HTR-8/SVneo (cell line): Measurements from ENCODE around the gene TSPAN2.

Experiments used
- DNase-seq: peaks from one replicate; pipeline ENCODE4 v3.0.0; 2011; ENCODE audit warnings: low spot score, mixed read lengths; ENCODE audit not compliant: insufficient read length
- FAIRE-seq: peaks from 2 replicates; lab custom pipeline; 2011; peaks lifted over from hg19 to GRCh38; lab: Jason Lieb, UNC

Gene TSPAN2

DNA sequence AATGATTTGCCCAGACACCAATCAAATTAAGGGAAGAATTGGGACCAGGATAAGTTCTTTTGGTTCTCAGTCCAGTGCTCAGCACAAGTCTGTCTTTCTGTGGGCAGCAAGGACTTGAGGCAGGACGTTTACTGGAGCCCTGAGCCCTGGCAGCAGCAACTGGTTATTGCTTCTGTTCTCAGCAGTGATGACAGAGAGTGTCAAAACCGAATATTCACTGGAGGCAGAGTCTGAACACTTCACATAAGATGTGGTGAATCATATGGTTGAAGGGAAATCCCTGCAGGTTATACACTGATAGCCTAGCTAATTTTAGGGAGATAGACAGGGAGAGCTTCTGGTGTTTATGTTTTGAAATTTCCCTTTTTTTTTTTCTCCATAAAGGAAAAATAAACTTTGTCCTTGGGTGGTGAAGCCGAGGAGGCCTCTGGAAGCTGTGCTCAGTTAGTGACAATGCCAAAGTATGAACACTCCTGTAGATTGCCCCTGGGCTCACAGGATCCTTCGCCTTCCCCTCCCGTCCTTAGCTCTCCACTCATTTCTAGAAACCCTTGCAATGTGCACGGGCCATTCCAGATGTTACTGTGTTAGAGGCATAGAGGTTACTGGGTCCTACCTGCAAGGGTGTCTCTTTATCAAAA is 26.3 kb upstream of the TSPAN2 start:
- DNase-seq (no peak), FAIRE-seq (no peak)

DNA sequence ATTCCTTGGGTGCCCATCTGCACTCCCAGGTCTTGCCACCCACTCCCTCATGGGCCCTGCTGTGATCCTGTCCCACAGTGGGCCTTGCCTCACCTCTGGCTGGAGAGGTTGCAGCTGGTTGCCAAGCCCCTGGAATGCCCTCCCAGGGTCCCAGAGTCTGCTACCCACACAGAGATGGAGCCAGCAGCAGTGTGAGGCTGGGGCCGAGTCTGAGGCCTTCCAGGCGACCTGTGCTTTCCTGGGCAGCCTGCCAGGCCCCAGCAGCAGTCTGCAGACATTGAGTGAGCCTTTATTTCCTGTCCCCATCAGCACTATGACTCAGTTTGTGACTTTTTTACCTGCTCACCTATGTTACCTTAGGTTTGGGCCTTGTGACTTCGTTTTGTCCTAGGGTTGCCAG is 25.0 kb upstream of the TSPAN2 start:
- DNase-seq (no peak), FAIRE-seq (no peak)

DNA sequence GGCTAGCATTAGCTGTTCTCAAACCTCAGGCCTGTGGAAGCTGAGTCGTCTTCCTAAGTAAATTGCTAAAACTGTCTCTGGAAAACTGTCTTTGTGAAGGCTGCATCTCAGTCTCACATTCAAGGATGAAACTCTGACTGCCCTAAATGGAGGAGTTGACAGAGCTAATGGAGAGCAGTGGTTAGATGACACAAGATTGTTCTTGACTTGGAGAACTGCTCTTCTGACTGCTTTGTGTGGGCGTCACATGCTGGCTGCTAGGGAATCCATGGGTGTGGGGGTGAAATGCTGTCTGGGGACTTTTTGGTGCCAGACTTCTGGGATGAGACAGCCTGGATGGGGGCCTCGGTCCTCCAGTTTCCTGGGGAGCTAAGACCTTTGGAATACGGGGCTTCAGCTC is 24.5 kb upstream of the TSPAN2 start:
- FAIRE-seq (no peak), DNase-seq (no peak)

DNA sequence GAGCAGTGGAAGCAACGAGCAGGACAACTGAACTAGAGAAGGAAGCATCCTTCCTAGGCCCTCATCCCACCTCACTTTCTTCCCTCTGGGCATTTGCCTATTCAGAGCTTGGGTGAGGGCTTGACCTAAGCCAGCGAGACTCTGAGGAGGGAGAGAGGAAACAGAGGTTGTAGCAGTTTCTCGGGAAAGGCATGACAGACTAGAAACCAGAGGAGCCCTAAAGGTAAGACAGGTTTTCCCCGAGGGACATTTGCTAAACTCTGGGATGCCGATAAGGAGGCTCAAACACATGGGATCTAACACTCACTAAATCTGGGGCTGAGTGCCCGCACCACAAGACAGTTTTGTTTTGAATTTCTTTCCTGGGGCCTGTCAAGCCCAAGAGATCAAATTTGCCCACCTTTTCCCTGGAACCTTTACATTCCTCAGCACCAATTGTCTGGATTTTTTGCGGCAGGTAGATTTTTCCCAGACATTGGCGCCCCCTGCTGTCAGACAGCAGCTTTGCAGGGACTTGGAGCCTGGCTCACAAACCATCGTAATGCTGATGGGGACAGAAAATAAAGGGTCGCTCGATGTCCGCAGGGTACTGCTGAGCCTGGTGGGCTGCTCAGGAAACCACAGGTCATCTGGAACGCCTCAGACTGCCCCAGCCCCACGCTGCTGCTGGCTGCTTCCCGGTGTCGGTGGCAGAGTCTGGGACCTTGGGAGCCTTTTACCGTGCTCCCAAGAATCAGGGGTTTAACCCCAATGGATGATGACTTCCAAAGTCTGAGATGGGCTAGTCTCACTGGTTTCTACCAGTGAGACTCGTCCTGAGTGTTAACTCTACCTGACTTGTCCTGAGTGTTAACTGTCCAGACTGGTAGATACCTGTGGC is 23.4 kb upstream of the TSPAN2 start:
- DNase-seq (no peak), FAIRE-seq (no peak)

DNA sequence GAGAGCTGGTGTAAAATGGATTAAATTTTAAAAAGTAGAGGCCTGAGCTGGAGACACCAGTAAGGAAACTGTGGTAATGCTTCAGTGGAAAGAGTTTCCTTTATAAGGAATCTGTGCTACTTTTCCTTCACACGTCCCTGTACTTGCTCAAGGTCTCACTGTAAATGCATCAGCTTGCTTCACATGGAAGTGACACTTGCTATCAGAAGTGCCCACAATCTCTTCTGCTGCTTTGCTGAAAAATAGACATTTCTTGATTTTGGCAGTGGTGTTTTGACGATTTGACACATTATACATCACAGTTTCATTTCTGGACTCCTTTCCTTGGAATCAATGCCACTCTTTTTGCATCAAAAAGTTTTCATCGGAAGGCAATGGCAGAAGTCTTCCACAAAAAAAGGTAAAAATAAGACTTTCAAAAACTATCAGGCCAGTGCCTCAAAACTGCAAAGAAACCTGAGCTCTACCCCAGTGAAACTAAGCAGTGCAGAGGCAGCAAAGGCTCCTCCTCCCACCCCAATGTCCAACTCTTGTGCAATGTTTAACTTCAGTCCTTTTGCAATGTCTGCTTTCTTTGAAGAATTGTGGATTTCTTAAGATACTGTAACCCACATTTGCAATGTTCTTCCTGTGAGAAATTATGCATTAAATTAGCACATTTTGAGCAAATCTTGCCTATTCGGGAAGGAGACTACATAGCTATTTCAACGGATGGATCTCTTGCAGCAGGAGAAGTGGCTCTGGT is 18.4 kb upstream of the TSPAN2 start:
- FAIRE-seq: no peak
- DNase-seq: no peak

DNA sequence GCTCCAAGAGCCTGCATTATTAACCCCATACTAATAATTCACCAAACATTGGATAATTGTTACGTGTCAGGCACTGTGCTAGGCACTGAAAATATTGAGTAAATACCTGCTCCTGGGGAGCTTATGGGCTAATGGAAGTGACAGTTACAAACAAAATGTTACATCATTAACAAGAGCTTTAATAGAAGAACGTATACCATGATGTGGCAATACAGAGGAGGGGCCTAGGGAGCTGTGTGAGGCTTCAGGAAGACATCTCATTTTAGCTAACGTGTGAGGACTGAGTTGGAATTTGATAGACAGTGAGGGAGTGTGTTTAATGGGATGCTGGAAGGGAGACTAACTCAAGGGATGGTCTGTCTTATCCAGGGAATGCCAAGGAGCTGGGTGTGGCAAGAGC is 16.5 kb upstream of the TSPAN2 start:
- no peak for FAIRE-seq
- no peak for DNase-seq

DNA sequence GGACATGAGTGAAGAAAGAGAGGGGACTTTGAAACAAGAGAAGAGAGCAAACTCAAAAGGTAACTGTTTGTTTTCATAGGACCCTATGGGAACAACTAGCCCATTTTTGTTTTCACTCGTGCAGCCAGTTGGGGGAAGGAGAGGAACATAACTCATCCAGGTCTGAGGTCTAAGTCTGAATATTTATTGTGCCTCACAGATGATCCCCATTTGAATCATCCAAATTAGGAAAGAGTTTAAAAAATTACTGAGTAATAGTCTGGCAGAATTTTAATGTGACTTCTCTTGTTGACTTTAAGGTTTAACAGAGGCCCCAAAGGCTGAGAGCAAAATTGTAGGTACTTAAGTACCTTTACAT is 10.4 kb upstream of the TSPAN2 start:
- FAIRE-seq (no peak), DNase-seq (no peak)

DNA sequence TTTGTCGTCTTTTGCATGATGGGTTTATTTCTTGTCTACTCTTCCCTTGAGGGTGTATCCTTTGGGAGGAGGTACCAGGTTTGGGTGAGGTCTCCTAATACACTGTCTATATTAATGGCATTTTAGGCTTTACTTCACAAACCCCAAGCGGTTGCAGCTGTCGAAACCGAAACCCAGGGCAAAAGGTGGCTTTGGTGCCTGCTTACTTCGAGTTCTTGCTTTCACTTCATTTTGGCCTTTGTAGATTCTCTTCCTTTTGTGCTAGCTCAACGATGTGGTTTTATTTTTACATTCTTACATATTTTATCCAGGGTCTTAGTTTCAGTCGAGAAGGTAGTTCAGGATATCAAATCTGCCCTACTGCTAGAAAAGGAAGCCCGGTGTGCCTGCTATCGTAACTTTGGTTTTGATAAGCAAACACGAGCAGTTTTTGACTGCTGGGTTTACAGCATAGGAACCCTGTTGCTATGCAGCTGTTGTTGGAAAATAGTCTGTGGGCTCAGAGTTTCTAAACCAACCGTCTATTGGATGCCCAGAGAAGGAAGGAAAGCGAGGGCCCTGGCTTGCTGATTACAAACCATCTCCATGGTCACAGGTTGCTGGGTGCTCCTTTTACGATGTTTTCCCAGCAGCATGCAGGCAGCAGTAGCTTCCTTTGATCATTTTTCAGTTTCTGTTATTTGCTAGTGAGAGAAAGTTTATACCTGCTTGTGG is 9.8 kb upstream of the TSPAN2 start:
- no peak for DNase-seq

DNA sequence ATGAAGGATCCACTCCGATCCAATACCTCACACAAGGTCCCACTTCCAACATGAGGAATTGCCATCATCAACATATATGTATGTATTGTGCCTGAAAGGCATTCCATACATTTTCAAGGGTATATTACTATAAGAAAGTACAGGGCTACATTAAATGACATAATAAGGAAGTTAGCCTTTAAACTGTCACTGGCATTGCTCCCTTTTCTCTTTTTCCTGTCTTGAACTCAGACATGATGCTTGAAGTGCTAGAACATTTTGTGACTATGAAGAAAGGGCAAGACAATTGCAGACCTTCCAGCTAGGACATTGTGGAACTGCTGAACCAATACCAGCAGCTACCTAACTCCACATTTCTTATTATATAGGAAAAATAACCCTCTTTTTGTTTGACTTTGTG is 2.9 kb upstream of the TSPAN2 start:
- FAIRE-seq: no peak
- no peak for DNase-seq

More for the DNA sequence above, 9.8 kb upstream of the TSPAN2 start:
- FAIRE-seq: no peak

DNA sequence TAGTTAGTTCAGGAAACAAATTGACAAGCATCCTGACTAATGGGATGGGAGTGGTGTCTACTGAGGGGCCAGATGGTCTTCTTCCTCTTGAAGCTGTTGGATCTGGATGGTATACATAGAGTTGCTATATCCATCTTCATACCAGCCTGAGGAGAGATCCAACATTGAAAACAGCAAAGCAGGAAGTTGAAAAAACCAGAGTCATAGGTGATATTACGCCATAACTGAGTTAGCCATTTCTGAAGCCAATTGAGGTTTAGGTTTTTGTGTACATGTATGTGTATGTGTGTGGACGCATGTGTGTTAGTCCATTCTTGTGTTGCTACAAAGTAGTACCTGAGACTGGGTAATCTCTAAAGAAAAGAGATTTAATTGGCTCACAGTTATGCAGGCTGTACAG is 2.3 kb upstream of the TSPAN2 start:
- FAIRE-seq (no peak), DNase-seq (no peak)

DNA sequence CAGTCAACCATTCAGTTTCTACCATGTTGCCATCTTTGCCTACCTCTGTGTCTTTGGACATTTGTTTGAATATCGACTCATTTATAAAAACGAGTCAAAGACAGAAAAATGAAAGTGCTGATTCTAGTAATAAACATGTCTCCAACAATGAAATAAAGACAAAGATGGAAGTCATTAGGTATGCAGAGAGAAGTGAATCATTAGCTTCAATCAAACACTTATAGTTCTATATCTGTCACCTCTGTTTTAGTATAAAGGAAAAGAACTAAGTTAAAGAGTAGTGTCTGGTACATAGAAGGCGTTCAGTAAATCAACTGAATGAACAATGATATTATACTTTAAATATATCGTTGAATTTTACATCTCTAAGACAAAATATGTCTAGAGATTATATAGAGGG is 1.7 kb upstream of the TSPAN2 start:
- no peak for DNase-seq
- FAIRE-seq: no peak

DNA sequence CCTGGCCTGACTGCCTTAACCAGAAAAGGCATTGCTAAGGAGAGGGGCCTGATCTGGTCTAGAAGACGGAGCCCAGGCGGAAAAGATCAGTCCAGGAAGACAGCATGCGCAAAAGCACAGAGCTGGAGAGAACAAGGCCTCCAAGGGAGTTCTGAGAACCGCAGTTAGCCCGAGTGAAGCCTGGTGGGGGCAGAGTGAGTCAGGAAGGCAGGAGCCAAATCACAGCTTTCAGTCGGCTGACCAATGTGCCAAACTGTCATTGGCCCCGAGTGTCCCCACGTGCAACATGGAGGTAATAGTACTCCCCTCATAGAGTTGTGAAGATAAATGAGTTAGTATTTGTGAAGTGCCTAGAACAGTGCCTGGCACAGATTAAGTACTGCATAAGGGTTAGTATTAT is 1.2 kb upstream of the TSPAN2 start:
- DNase-seq: no peak
- no peak for FAIRE-seq

DNA sequence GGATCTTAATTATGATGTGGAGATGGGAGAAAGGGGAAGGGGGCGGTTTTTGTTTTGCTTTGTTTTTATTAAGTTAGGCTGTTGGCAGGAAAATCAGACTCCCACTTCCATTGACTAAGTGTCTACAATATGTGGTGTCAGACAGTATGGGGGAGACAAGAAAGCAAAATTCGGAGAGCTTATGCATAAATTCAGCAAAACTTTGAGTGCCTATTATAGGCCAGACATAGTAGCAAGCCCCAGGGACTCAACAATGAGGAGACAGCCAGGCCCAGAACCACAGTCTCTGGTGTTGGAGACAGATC is 835 bp upstream of the TSPAN2 start:
- no peak for FAIRE-seq
- no peak for DNase-seq

DNA sequence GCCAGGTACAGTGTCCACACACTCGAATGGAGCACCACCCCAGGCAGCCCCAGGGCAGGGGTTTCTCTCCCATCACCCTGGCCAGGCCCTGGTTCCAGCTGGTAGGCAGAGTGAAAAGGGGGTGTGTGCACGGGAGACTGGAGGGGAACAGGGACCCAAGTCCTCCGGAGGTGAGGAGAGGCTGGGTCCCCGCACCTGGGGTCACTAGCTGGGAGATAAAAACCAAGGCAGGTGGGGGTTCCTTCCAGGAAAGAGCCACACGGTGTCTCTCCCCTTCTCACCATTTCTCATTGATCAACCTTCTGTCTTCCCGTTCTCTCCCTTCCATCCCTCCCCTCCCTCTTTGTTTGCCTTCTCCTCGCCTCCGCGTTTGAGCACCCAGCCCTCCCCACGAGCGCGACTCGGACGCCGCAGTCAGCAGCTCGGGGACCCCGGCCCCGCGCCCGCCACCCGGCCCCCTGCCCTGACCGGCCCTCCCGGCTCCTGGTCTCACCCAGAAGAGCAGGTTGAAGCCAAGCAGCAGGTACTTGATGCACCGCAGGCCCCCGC is 358 bp downstream of the TSPAN2 start:
- FAIRE-seq: no peak
- no peak for DNase-seq

DNA sequence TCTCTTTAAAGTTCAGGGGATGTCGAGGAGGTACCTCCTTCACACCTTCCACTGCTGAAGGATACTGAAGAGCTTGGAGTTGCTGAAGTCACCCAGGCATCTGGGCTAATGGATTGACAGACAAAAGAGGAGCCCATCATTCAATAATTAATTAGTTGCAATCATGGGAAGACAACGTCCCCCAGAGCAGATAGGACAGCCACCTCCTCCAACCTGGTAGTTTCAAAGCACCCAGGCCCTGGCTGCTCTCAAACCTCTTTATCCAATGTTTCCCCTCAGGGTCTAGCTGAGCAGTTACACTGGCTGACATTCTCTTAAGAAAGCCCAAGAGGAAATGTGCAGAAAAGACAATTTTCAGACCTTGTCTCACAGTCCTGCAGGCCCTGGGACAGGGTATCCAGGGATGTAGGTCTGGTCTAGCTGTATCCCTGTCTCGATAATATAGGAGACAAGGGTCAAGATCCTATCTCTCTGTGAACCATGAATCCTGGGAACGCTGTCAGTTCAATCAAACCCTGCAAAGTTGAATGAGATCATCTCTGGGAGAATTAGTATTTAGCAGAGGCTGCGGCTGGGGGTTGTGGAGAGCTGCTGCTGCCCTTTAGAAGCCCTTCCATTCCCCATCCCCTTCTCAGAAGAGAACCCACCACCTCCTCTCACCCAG is 1.1 kb downstream of the TSPAN2 start:
- DNase-seq (no peak), FAIRE-seq (no peak)

DNA sequence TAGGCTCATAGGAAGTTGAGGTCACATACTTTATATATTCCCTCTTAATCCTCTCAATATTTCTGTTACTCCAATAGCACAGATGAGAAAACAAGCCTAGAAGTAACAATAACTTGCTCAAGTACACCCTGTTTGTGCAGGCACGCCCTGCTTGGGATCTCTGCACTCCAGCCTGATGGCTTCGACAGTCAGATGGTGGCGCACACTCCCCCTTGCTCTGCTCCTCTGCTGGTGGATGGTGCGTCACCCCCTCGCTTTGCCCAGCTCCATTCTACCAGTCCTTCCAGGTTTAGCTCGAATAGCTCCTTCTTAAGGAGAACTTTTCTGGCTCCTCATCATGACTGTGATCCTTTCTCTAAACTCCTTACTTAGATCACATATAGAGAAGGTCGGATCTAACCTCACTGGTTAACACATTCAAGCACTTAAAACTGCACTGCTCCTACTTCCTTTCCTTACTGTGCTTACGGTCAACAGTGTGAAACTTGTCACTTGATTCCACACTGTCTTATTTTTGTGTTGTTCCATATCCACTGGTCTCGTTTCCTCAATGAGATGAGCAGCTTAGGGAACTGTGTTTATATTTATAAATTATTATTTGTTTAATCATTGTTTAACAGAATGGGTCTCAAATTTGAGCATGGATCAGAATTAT is 3.0 kb downstream of the TSPAN2 start:
- FAIRE-seq (no peak), DNase-seq (no peak)

DNA sequence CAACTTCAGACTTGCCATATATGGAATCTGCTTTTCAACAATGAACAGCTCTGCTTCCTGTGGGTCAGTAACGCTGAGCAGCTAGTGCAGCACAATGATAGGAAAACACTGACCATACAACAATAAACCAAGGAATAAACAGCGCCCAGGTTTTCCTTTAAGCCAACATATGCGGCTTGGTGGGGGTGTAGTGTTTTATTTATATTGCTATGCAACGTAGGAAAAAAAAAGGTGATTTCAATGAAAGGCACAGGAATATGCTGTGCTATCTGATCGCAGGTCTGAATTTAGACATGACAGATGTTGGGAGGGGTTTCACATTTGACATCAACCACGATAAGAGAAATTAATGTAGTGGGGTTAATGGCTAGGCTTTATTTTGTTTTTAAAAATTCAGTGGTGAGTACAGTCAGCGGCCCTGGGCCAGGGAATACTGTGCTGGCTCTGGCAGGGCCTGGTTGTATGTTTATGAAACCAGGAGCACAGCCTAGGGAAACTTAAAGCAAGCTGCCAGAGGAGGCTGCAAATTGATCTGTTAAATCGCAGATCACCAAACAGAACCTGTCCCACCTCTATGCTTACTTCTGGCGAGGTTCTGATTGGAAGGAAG is 4.3 kb downstream of the TSPAN2 start:
- no peak for FAIRE-seq
- DNase-seq: no peak

DNA sequence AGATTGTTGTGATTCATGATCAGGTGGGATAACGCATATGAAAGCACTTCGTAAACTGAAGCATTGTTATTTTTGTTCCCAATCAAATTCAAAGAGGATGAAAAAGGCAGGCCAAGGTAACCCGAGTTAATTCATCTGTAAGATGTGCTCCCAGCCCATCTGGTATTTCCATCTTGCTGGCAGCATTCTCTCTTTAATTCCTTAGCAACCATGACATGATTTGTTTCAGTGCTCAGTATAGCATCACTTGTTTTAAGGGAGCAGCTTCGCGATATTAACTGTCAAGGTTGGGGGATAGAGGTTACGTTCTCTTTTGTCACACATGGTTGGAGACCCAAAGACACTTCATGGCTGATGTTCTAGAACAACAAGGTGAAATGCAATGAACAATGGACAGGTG is 6.4 kb downstream of the TSPAN2 start:
- DNase-seq (no peak), FAIRE-seq (no peak)

DNA sequence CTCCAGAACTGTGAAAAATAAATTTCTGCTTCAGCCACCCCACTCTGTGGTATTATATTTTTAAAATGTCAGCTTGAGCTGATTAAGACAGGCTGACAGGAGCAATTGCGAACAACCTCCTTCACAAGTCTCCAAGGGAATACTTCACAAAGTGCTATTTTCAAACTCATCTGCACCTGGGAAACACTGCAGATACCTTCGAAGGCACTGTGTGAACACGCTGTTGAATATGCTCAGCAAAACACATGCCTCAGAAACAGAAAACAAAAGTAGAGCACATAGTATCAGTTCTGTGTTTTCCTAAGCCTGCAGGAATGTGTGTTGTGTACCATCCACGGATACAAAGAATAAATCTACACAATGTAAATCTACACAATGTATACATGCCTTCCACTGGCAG is 10.6 kb downstream of the TSPAN2 start:
- no peak for DNase-seq
- FAIRE-seq: no peak
